Measurements from ENCODE around the gene SNORC.
A peak's percentile ranks its signal among the peaks of the same experiment; 100 is the strongest.

Gene SNORC

GRCh38 chr2:232882085-232882484 lies 12.0 kb downstream of the SNORC start:
- Histone ChIP-seq H3K4ac (ENCODE audit: low read length) (no peak overlapping the region), H3K4me1 (ENCODE audit: control insufficient read depth in 2 of 2, insufficient read depth in 1 of 2, low read depth in 1 of 2, low read length in 2 of 2) (no peaks in the 10 kb centered on the region), H3K36me3 (replicated peaks in 1 of 2; ENCODE audit: control insufficient read depth in 2 of 2, insufficient read depth in 2 of 2, low read length in 2 of 2) (no peaks in the 10 kb centered on the region), H2AFZ (ENCODE audit: low read length) (no peak overlapping the region), H4K91ac (ENCODE audit: low read depth, low read length, poor library complexity) (no peak overlapping the region), H3K27me3 (ENCODE audit: control insufficient read depth in 3 of 3, insufficient read depth in 3 of 3, low read depth in 1 of 3, low read length in 3 of 3) (peaks cover 0 to 10% (median 4%) of the 10 kb centered on the region in 3 experiments), H3K23ac (ENCODE audit: low read depth, low read length, poor library complexity) (peak overlapping the region; percentile 3), H3K14ac (ENCODE audit: low read length) (no peak overlapping the region), H3K9ac (ENCODE audit: low read depth, low read length, poor library complexity) (no peak overlapping the region), H2BK5ac (ENCODE audit: low read length) (no peak overlapping the region), H4K8ac (ENCODE audit: low read depth, low read length) (no peak overlapping the region), H3K18ac (ENCODE audit: low read length) (no peak overlapping the region), H3K79me1 (ENCODE audit: low read depth, low read length) (no peaks in the 10 kb centered on the region), H2BK15ac (ENCODE audit: low read length) (no peak overlapping the region), H2AK5ac (ENCODE audit: low read depth, low read length) (no peak overlapping the region), H2BK12ac (ENCODE audit: low read length) (no peak overlapping the region), H3K27ac (replicated peaks; ENCODE audit: low read length) (no peak overlapping the region), H2BK120ac (ENCODE audit: low read depth, low read length) (no peak overlapping the region), H3K4me3 (ENCODE audit: low read length in 2 of 2) (no peak overlapping the region), H3K4me2 (ENCODE audit: insufficient read depth, low read length, poor library complexity, severe bottlenecking) (no peak overlapping the region), H3K9me3 (replicated peaks in 1 of 2; ENCODE audit: control insufficient read depth in 2 of 2, insufficient read depth in 1 of 2, low read depth in 1 of 2, low read length in 2 of 2) (peaks cover 0 to 6% of the 10 kb centered on the region in 2 donors)
- WGBS, 2 donors (ENCODE audit: extremely low coverage in 2 of 2, insufficient read length in 2 of 2, insufficient replicate concordance in 1 of 2), result no CpG with 5 or more reads among the region's 17 CpGs
- DNase-seq (ENCODE audit: low spot score), result no peak

GRCh38 chr2:232882505-232883115 lies 12.5 kb downstream of the SNORC start:
- Histone ChIP-seq H3K27ac (replicated peaks; ENCODE audit: low read length) (no peak overlapping the region), H3K4me1 (ENCODE audit: control insufficient read depth in 2 of 2, insufficient read depth in 1 of 2, low read depth in 1 of 2, low read length in 2 of 2) (no peaks in the 10 kb centered on the region), H2AK5ac (ENCODE audit: low read depth, low read length) (peak overlapping the region; percentile 47), H3K4me3 (ENCODE audit: low read length in 2 of 2) (peak overlapping the region in 1 of 2 donors; percentile 24), H2BK15ac (ENCODE audit: low read length) (no peak overlapping the region), H4K91ac (ENCODE audit: low read depth, low read length, poor library complexity) (no peak overlapping the region), H3K23ac (ENCODE audit: low read depth, low read length, poor library complexity) (peak overlapping the region; percentile 3), H3K18ac (ENCODE audit: low read length) (no peak overlapping the region), H3K36me3 (replicated peaks in 1 of 2; ENCODE audit: control insufficient read depth in 2 of 2, insufficient read depth in 2 of 2, low read length in 2 of 2) (no peaks in the 10 kb centered on the region), H4K8ac (ENCODE audit: low read depth, low read length) (peak overlapping the region; percentile 48), H3K79me1 (ENCODE audit: low read depth, low read length) (no peaks in the 10 kb centered on the region), H3K14ac (ENCODE audit: low read length) (peak overlapping the region; percentile 75), H2BK12ac (ENCODE audit: low read length) (no peak overlapping the region), H2BK120ac (ENCODE audit: low read depth, low read length) (no peak overlapping the region), H3K27me3 (ENCODE audit: control insufficient read depth in 3 of 3, insufficient read depth in 3 of 3, low read depth in 1 of 3, low read length in 3 of 3) (peaks cover 0 to 5% (median 0%) of the 10 kb centered on the region in 3 experiments), H3K9ac (ENCODE audit: low read depth, low read length, poor library complexity) (no peak overlapping the region), H2AFZ (ENCODE audit: low read length) (no peak overlapping the region), H3K4ac (ENCODE audit: low read length) (no peak overlapping the region), H3K4me2 (ENCODE audit: insufficient read depth, low read length, poor library complexity, severe bottlenecking) (no peak overlapping the region), H2BK5ac (ENCODE audit: low read length) (no peak overlapping the region), H3K9me3 (replicated peaks in 1 of 2; ENCODE audit: control insufficient read depth in 2 of 2, insufficient read depth in 1 of 2, low read depth in 1 of 2, low read length in 2 of 2) (peaks cover 0 to 6% of the 10 kb centered on the region in 2 donors)
- whole genome bisulfite sequencing, 2 donors (ENCODE audit: extremely low coverage in 2 of 2, insufficient read length in 2 of 2, insufficient replicate concordance in 1 of 2), result no CpG with 5 or more reads among the region's 20 CpGs
- DNase-seq (ENCODE audit: low spot score), result no peak

- Histone ChIP-seq H3K23ac (ENCODE audit: low read depth, low read length, poor library complexity) (peak overlapping the region; percentile 3), H4K8ac (ENCODE audit: low read depth, low read length) (peak overlapping the region; percentile 94), H3K27ac (replicated peaks; ENCODE audit: low read length) (no peak overlapping the region), H2BK15ac (ENCODE audit: low read length) (no peak overlapping the region), H3K27me3 (ENCODE audit: control insufficient read depth in 3 of 3, insufficient read depth in 3 of 3, low read depth in 1 of 3, low read length in 3 of 3) (no peaks in the 10 kb centered on the region), H3K4me2 (ENCODE audit: insufficient read depth, low read length, poor library complexity, severe bottlenecking) (no peak overlapping the region), H2BK5ac (ENCODE audit: low read length) (no peak overlapping the region), H4K91ac (ENCODE audit: low read depth, low read length, poor library complexity) (no peak overlapping the region), H3K4me1 (ENCODE audit: control insufficient read depth in 2 of 2, insufficient read depth in 1 of 2, low read depth in 1 of 2, low read length in 2 of 2) (no peaks in the 10 kb centered on the region), H3K36me3 (replicated peaks in 1 of 2; ENCODE audit: control insufficient read depth in 2 of 2, insufficient read depth in 2 of 2, low read length in 2 of 2) (no peaks in the 10 kb centered on the region), H3K4me3 (ENCODE audit: low read length in 2 of 2) (peak overlapping the region in 1 of 2 donors; percentile 3), H2BK12ac (ENCODE audit: low read length) (no peak overlapping the region), H3K14ac (ENCODE audit: low read length) (peak overlapping the region; percentile 64), H3K18ac (ENCODE audit: low read length) (peak overlapping the region; percentile 0), H3K9ac (ENCODE audit: low read depth, low read length, poor library complexity) (no peak overlapping the region), H3K79me1 (ENCODE audit: low read depth, low read length) (no peaks in the 10 kb centered on the region), H3K9me3 (replicated peaks in 1 of 2; ENCODE audit: control insufficient read depth in 2 of 2, insufficient read depth in 1 of 2, low read depth in 1 of 2, low read length in 2 of 2) (peaks cover 0 to 6% of the 10 kb centered on the region in 2 donors), H2AFZ (ENCODE audit: low read length) (no peak overlapping the region), H2BK120ac (ENCODE audit: low read depth, low read length) (no peak overlapping the region), H2AK5ac (ENCODE audit: low read depth, low read length) (peak overlapping the region; percentile 47), H3K4ac (ENCODE audit: low read length) (no peak overlapping the region)
- WGBS, 2 donors (ENCODE audit: extremely low coverage in 2 of 2, insufficient read length in 2 of 2, insufficient replicate concordance in 1 of 2), result no CpG with 5 or more reads among the region's 29 CpGs
- DNase-seq (ENCODE audit: low spot score), result no peak
Measured at GRCh38 chr2:232883116-232883721, 13.2 kb downstream of the SNORC start.

GRCh38 chr2:232884001-232884421 lies 13.9 kb downstream of the SNORC start:
- Histone ChIP-seq H3K36me3 (replicated peaks in 1 of 2; ENCODE audit: control insufficient read depth in 2 of 2, insufficient read depth in 2 of 2, low read length in 2 of 2) (no peaks in the 10 kb centered on the region), H2BK120ac (ENCODE audit: low read depth, low read length) (no peak overlapping the region), H3K9ac (ENCODE audit: low read depth, low read length, poor library complexity) (peak overlapping the region; percentile 1), H2AFZ (ENCODE audit: low read length) (no peak overlapping the region), H4K8ac (ENCODE audit: low read depth, low read length) (no peak overlapping the region), H3K14ac (ENCODE audit: low read length) (no peak overlapping the region), H3K4me3 (ENCODE audit: low read length in 2 of 2) (peak overlapping the region in 1 of 2 donors; percentile 24), H2BK15ac (ENCODE audit: low read length) (no peak overlapping the region), H3K79me1 (ENCODE audit: low read depth, low read length) (no peaks in the 10 kb centered on the region), H3K4me2 (ENCODE audit: insufficient read depth, low read length, poor library complexity, severe bottlenecking) (no peak overlapping the region), H2BK5ac (ENCODE audit: low read length) (no peak overlapping the region), H3K4ac (ENCODE audit: low read length) (no peak overlapping the region), H3K4me1 (ENCODE audit: control insufficient read depth in 2 of 2, insufficient read depth in 1 of 2, low read depth in 1 of 2, low read length in 2 of 2) (no peaks in the 10 kb centered on the region), H3K18ac (ENCODE audit: low read length) (peak overlapping the region; percentile 21), H4K91ac (ENCODE audit: low read depth, low read length, poor library complexity) (no peak overlapping the region), H2AK5ac (ENCODE audit: low read depth, low read length) (no peak overlapping the region), H3K27me3 (ENCODE audit: control insufficient read depth in 3 of 3, insufficient read depth in 3 of 3, low read depth in 1 of 3, low read length in 3 of 3) (no peaks in the 10 kb centered on the region), H3K9me3 (replicated peaks in 1 of 2; ENCODE audit: control insufficient read depth in 2 of 2, insufficient read depth in 1 of 2, low read depth in 1 of 2, low read length in 2 of 2) (peaks cover 0 to 6% of the 10 kb centered on the region in 2 donors), H3K27ac (replicated peaks; ENCODE audit: low read length) (no peak overlapping the region), H2BK12ac (ENCODE audit: low read length) (no peak overlapping the region), H3K23ac (ENCODE audit: low read depth, low read length, poor library complexity) (peak overlapping the region; percentile 1)
- WGBS, 2 donors (ENCODE audit: extremely low coverage in 2 of 2, insufficient read length in 2 of 2, insufficient replicate concordance in 1 of 2), result no CpG with 5 or more reads among the region's 11 CpGs
- no peak for DNase-seq (ENCODE audit: low spot score)

Measured in neuronal stem cell (in vitro differentiated cells).